ENCODE measurements around the gene TOM1L2.
A peak's percentile ranks its signal among the peaks of the same experiment; 100 is the strongest.

The TOM1L2 gene

DNA sequence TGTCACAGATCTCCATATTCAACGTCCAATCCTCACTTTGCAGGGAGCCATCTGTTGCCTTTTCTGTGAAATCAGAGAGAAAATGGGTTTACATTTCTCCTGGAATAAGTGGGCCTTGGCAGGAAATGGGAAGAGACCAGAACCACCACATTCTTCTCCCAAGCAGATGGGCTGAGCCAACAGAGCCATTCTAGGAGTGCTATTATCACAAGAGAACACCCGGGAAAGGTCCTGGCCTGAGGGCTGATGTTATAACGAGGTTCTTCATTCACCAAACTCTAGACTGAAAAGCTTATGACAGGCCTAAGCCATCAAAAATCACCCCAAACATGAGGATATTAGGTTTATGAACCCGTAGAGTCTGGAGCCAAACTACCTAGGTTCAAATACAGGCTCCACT lies 64.7 kb downstream of the TOM1L2 start:
- DNase-seq (ENCODE audit: low read depth), result no peak
- TF ChIP-seq, protein P1, sequence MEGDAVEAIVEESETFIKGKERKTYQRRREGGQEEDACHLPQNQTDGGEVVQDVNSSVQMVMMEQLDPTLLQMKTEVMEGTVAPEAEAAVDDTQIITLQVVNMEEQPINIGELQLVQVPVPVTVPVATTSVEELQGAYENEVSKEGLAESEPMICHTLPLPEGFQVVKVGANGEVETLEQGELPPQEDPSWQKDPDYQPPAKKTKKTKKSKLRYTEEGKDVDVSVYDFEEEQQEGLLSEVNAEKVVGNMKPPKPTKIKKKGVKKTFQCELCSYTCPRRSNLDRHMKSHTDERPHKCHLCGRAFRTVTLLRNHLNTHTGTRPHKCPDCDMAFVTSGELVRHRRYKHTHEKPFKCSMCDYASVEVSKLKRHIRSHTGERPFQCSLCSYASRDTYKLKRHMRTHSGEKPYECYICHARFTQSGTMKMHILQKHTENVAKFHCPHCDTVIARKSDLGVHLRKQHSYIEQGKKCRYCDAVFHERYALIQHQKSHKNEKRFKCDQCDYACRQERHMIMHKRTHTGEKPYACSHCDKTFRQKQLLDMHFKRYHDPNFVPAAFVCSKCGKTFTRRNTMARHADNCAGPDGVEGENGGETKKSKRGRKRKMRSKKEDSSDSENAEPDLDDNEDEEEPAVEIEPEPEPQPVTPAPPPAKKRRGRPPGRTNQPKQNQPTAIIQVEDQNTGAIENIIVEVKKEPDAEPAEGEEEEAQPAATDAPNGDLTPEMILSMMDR (conservative IDR thresholded peaks at IDR 0.05; ENCODE audit: low read depth, low read length), result no peak
- H3K4me3 ChIP-seq (ENCODE audit: low read depth, low read length), result no peak overlapping the region

DNA sequence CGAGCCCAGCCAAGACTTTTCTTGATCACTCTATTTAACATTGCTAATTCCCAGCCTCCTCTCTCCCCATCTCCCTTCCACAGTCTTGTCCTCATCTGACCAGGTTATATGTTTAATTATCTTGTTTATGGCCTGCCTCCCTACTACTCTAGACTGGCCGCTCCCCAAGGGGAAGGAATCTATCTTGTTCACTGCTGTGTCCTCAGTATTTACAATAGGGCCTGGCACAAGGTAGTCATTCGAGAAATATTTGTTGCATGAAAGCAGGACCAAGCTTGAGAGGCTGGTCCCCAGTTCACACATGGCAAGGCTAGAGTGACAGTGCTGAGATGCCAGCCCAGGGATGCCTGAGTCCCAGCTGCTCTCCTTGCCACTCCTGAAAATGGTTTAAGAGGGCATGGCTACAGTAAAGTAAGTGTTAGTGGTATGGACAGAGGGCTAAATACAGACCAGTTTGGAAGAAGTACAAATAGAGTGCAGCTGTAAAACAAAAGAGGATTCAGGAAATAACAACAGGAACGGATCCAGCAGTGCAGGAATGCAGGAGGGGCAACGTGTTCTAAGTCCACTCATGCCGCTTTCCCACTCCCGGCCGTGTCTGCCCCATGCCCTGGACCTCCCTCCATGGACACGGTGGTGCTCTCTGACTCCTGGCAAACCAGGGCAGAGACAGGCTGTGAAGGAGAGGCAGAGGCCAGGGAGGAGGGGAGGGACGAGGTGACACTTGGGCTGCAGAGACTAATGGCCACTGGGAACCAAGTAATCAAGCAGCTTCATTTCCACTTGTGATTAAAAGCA lies 65.6 kb downstream of the TOM1L2 start:
- TF ChIP-seq, protein P1 (conservative IDR thresholded peaks at IDR 0.05; ENCODE audit: low read depth, low read length), result no peak
- H3K4me3 ChIP-seq (ENCODE audit: low read depth, low read length), result no peak overlapping the region
- peak; percentile 30 for DNase-seq (ENCODE audit: low read depth)

- TF ChIP-seq, protein P1 (conservative IDR thresholded peaks at IDR 0.05; ENCODE audit: low read depth, low read length), result no peak
- no peak overlapping the region for H3K4me3 ChIP-seq (ENCODE audit: low read depth, low read length)
- no peak for DNase-seq (ENCODE audit: low read depth)
Observed at GRCh38 chr17:17905036-17905320, 67.2 kb downstream of the TOM1L2 start.

DNA sequence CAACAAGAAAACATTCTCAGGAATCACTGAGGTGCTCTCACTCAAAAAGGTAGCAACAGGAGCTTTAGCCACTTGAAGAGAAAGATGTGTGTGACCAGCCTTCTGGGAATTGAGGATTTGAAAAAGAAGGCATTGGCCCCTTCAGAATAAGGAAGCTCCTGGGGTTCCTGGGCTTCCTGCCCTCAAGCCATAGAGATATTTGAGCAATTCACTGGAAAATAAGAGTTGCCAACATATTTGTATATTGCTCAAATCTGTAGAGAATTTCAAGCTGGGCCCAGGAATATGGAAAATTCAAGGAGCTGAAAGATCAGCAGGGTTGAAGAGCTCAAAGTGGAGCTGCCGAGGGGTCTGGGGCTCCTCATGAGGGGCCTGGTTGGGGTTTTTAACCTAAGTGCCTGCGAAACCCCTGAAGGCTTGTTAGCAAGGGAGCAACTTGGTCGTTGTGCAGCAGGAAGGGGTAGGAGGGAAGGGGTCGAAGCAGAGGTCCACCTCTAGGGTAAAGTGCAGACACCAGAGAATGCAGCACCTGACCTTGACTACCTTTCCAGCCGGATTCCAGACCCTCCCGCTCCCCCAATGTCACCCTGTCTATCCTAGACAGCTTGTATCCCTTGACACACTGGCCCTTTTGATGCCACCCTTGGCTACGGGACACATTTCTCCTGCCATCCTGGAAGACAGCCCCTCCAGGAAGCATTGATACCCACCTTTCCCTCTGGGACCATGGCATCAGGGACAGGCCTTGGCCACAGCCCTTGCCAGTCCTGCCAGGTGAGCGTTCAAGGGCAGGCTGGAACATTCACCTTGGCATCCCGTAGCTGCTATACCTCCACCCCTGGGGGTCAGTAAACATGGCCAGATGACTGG lies 67.8 kb downstream of the TOM1L2 start:
- H3K4me3 ChIP-seq (ENCODE audit: low read depth, low read length), result no peak overlapping the region
- TF ChIP-seq, protein P1 (conservative IDR thresholded peaks at IDR 0.05; ENCODE audit: low read depth, low read length), result no peak
- no peak for DNase-seq (ENCODE audit: low read depth)

GRCh38 chr17:17902877-17903276 lies 69.3 kb downstream of the TOM1L2 start:
- TF ChIP-seq, protein P1 (conservative IDR thresholded peaks at IDR 0.05; ENCODE audit: low read depth, low read length), result no peak
- no peak for DNase-seq (ENCODE audit: low read depth)
- H3K4me3 ChIP-seq (ENCODE audit: low read depth, low read length), result no peak overlapping the region

- DNase-seq (ENCODE audit: low read depth), result no peak
- TF ChIP-seq, protein P1 (conservative IDR thresholded peaks at IDR 0.05; ENCODE audit: low read depth, low read length), result no peak
- H3K4me3 ChIP-seq (ENCODE audit: low read depth, low read length), result no peak overlapping the region
Observed at GRCh38 chr17:17902376-17902775, 69.8 kb downstream of the TOM1L2 start.

All from choroid plexus epithelial cell (primary cell).